ENCODE measurements around the gene YWHAQ. TPM values are rescaled to one million over a fixed set of nuclear protein-coding genes. Genes with fewer than 3 reads are reported as not detected.

YWHAQ gene
- total RNA-seq, 2 experiments from 2014 or later: 95.8 to 101 TPM

DNA sequence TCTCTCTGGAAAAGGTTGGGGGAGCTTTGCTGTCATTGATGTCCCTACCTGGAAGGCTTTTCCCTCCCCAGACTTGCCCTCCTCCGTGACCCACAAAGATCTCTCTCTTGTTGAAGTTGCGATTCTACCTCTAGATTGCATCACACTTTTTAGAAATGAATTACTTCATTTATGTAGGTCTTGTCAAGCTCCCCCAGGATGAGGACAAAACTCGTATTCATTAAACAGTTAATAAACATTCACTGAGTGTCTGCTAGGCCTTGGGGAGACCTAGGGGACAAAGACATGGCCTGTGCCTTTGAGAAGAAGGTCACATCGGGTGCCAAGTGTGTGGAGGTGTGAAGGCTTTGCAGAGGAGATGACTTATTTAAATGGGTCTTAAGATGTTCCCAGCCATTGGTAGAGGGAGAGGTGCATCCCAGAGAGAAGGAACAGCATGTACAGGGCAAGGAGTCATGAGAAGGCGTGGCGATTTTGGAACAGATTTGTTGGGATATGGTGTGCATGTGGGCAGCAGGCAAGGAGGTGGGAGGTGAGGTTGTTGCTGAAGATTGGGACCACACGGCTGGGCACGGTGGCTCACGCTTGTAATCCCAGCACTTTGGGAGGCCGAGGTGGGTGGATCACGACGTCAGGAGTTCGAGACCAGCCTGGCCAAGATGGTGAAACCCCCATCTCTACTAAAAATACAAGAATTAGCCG, 9.8 kb upstream of the YWHAQ start:
- no peak overlapping the region for H3K27ac ChIP-seq (ENCODE audit: low read depth in 1 of 2, low read length in 2 of 2)
- no peaks in the 10 kb centered on the region for H3K9me3 ChIP-seq (ENCODE audit: control insufficient read depth in 1 of 2, insufficient read depth in 1 of 2, low read length in 2 of 2)
- ChIA-PET CTCF (no interaction called here), POLR2A (no interaction called here)
- DNase-seq (no peak), ATAC-seq (ENCODE audit: poor library complexity) (no peak)
- H3K27me3 ChIP-seq (ENCODE audit: control insufficient read depth in 1 of 2, insufficient read depth in 2 of 2, low read length in 2 of 2): no peaks in the 10 kb centered on the region
- Mint-ChIP-seq H3K27me3 (no peaks in the 10 kb centered on the region), H3K27ac (no peak overlapping the region), H3K36me3 (ENCODE audit: low read depth) (no peaks in the 10 kb centered on the region), H3K9me3 (no peaks in the 10 kb centered on the region), H3K4me1 (ENCODE audit: low read depth) (peaks cover 6% of the 10 kb centered on the region), H3K4me3 (no peak overlapping the region)
- H3K4me1 ChIP-seq (ENCODE audit: insufficient read depth, low read length): peaks cover 7% of the 10 kb centered on the region
- no peaks in the 10 kb centered on the region for H3K36me3 ChIP-seq (ENCODE audit: insufficient read depth, low read length)
- TF ChIP-seq, protein P1, sequence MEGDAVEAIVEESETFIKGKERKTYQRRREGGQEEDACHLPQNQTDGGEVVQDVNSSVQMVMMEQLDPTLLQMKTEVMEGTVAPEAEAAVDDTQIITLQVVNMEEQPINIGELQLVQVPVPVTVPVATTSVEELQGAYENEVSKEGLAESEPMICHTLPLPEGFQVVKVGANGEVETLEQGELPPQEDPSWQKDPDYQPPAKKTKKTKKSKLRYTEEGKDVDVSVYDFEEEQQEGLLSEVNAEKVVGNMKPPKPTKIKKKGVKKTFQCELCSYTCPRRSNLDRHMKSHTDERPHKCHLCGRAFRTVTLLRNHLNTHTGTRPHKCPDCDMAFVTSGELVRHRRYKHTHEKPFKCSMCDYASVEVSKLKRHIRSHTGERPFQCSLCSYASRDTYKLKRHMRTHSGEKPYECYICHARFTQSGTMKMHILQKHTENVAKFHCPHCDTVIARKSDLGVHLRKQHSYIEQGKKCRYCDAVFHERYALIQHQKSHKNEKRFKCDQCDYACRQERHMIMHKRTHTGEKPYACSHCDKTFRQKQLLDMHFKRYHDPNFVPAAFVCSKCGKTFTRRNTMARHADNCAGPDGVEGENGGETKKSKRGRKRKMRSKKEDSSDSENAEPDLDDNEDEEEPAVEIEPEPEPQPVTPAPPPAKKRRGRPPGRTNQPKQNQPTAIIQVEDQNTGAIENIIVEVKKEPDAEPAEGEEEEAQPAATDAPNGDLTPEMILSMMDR (IDR thresholded peaks at IDR 0.05): no peak
- H3K4me3 ChIP-seq (ENCODE audit: low read length): no peak overlapping the region
- intact Hi-C loops (cut with DNase I, micrococcal nuclease): loop anchor here in 1 of 2 experiments (5.0 kb wide), 1 partner anchor 52 kb away; no protein-coding TSS in a partner anchor

DNA sequence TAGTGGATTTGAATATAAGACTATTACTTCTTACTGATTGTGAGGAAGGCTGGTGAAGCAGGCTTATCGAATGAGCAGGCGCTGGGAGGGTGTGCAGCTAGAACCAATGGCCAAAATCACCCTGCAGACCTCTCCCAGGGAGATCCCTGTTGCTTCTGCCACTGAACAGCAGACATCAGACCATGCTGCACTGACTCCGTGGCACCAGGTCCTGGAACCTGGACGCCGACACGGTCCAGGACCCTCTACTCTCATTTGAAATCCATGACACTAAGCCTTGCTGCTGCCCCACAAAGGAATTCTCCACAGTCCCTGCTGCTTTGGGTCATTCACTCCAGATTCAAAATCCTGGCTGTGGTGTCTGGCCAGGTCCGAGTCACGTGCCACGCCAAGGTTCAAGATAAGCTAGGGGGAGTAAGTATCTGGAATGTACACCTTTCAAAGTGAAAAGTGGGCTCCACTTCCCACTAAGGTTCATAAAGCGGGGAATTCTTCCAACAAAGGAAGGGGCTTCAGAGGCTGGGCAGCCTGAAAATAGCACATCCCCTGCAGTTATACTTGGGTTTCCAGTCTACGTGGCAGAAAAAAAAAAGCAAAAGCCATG, 9.0 kb upstream of the YWHAQ start:
- DNase-seq: no peak
- intact Hi-C loops (cut with DNase I, micrococcal nuclease): loop anchor here (5.0 to 10.0 kb wide), 3 partner anchors 52 to 405 kb away; partner anchors contain the start of genes IAH1 (in 1 of the 2) and KLF11 (in 1 of the 2)
- no peak overlapping the region for H3K4me3 Mint-ChIP-seq
- peaks cover 6% of the 10 kb centered on the region for H3K4me1 Mint-ChIP-seq (ENCODE audit: low read depth)
- H3K27me3 Mint-ChIP-seq: no peaks in the 10 kb centered on the region
- ChIA-PET CTCF (no interaction called here), POLR2A (interaction anchor here (1.4 kb wide), 1 partner anchor 10 kb away, joined by 3 read pairs; no protein-coding TSS in a partner anchor)
- H3K36me3 Mint-ChIP-seq (ENCODE audit: low read depth): no peaks in the 10 kb centered on the region
- Histone ChIP-seq H3K4me3 (ENCODE audit: low read length) (no peak overlapping the region), H3K27ac (ENCODE audit: low read depth in 1 of 2, low read length in 2 of 2) (no peak overlapping the region), H3K9me3 (ENCODE audit: control insufficient read depth in 1 of 2, insufficient read depth in 1 of 2, low read length in 2 of 2) (no peaks in the 10 kb centered on the region), H3K27me3 (ENCODE audit: control insufficient read depth in 1 of 2, insufficient read depth in 2 of 2, low read length in 2 of 2) (no peaks in the 10 kb centered on the region), H3K4me1 (ENCODE audit: insufficient read depth, low read length) (peaks cover 7% of the 10 kb centered on the region), H3K36me3 (ENCODE audit: insufficient read depth, low read length) (no peaks in the 10 kb centered on the region)
- no peak overlapping the region for H3K27ac Mint-ChIP-seq
- no peaks in the 10 kb centered on the region for H3K9me3 Mint-ChIP-seq
- TF ChIP-seq, protein P1 (IDR thresholded peaks at IDR 0.05): no peak
- no peak for ATAC-seq (ENCODE audit: poor library complexity)

DNA sequence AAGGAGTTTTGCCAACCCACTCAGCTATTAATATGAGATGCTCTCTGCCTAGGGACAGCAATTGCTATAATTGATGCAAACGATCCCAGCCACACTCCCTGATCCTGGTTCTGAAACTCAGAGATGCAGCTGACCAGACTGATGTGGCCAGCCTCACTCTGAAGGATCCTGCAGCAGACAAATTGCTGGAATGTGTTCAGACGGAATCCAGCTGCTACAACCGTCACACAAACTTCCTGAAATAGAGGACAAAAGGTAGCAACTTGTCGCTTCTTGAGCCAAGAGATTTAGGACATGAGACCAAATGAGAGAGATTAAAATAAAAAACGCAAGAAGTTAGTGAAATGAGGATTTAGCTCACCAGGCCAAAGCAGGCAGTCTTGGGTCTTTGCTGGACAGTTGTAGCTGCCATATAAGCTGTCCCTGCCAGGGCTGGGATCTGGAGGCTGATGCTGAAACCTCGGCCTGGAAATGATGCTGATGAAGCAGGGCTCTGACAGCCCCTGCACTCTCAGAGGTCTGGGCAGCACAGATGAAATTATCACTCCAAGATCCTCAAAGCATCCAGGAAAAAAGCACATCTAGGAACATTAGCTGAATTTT, 8.3 kb upstream of the YWHAQ start:
- TF ChIP-seq, protein P1 (IDR thresholded peaks at IDR 0.05): no peak
- H3K27me3 ChIP-seq (ENCODE audit: control insufficient read depth in 1 of 2, insufficient read depth in 2 of 2, low read length in 2 of 2): no peaks in the 10 kb centered on the region
- Mint-ChIP-seq H3K36me3 (ENCODE audit: low read depth) (no peaks in the 10 kb centered on the region), H3K9me3 (no peaks in the 10 kb centered on the region), H3K4me1 (ENCODE audit: low read depth) (peaks cover 6% of the 10 kb centered on the region), H3K27ac (no peak overlapping the region), H3K4me3 (no peak overlapping the region), H3K27me3 (no peaks in the 10 kb centered on the region)
- H3K36me3 ChIP-seq (ENCODE audit: insufficient read depth, low read length): no peaks in the 10 kb centered on the region
- intact Hi-C loops (cut with DNase I, micrococcal nuclease): loop anchor here (10.0 kb wide), 2 partner anchors 164 to 406 kb away; partner anchors contain the start of genes IAH1 (in 1 of the 2) and KLF11 (in 1 of the 2)
- no peak for DNase-seq
- no peak overlapping the region for H3K27ac ChIP-seq (ENCODE audit: low read depth in 1 of 2, low read length in 2 of 2)
- H3K4me1 ChIP-seq (ENCODE audit: insufficient read depth, low read length): peaks cover 7% of the 10 kb centered on the region
- ATAC-seq (ENCODE audit: poor library complexity): no peak
- H3K9me3 ChIP-seq (ENCODE audit: control insufficient read depth in 1 of 2, insufficient read depth in 1 of 2, low read length in 2 of 2): no peaks in the 10 kb centered on the region
- POLR2A ChIA-PET: interaction anchor here (1.4 kb wide), 1 partner anchor 9 kb away, joined by 3 read pairs; no protein-coding TSS in a partner anchor
- CTCF ChIA-PET: interaction anchor here (0.9 kb wide), 1 partner anchor 58 kb away, joined by 3 read pairs; no protein-coding TSS in a partner anchor
- no peak overlapping the region for H3K4me3 ChIP-seq (ENCODE audit: low read length)
